BLaER1 (cell line): ENCODE results near the gene PRR15L.
"Not testable (repeated sequence)": the region's sequence is repeated elsewhere in the genome, so short reads cannot be mapped to it uniquely, and the experiment has no call there.

Experiments
- H3K27ac ChIP-seq: shearing (Covaris generic); formaldehyde crosslinking; 2 replicates; pipeline ENCODE4 v1.8.1; 2022
- H3K27me3 ChIP-seq: shearing (Covaris generic); formaldehyde crosslinking; 2 replicates; pipeline ENCODE4 v1.8.1; 2022
- H3K36me3 ChIP-seq: shearing (Covaris generic); formaldehyde crosslinking; 2 replicates; pipeline ENCODE4 v1.8.1; 2022
- H3K4me1 ChIP-seq: shearing (Covaris generic); formaldehyde crosslinking; 2 replicates; pipeline ENCODE4 v1.8.1; 2022
- H3K4me2 ChIP-seq: shearing (Covaris generic); formaldehyde crosslinking; 2 replicates; pipeline ENCODE4 v1.8.1; 2022
- H3K4me3 ChIP-seq: shearing (Covaris generic); formaldehyde crosslinking; 2 replicates; pipeline ENCODE4 v1.8.1; 2022
- H3K9ac ChIP-seq: shearing (Covaris generic); formaldehyde crosslinking; 2 replicates; pipeline ENCODE4 v1.8.1; 2022
- H3K9me3 ChIP-seq: shearing (Covaris generic); formaldehyde crosslinking; 2 replicates; pipeline ENCODE4 v1.8.1; 2022
- H4K20me1 ChIP-seq: shearing (Covaris generic); formaldehyde crosslinking; 2 replicates; pipeline ENCODE4 v1.8.1; 2022
- Cebpa-rat ChIP-seq: shearing (Covaris generic); IDR thresholded peaks from 2 replicates; pipeline ENCODE4 v1.8.1; 2022

Gene PRR15L

DNA sequence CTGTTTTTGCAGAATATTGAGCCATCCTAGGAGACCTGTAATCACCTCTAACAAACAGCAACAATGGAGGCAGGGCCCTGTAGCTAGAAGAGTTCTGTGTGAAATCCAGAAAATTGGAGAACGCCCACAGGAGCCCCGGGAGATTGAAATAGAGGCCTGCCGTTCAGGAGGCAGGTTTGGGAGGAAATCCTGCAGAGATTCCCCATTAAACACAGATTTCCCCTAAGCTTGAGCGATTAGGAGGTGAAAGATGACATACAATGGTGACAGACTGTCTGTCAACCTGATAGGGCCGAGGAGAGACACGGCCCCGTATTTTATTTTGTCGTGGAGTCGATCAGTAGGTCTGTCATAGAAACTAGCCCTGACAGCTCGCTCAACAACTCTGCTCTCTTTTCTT lies 31.5 kb upstream of the PRR15L start:
- TF ChIP-seq Cebpa-rat = no peak
- Histone ChIP-seq H3K4me3 (no peak overlapping the region), H3K27me3 (no peaks in the 10 kb centered on the region), H3K9me3 (no peaks in the 10 kb centered on the region), H3K4me2 (no peak overlapping the region), H3K4me1 (peaks cover 13% of the 10 kb centered on the region; the same call in 1 of the 2 replicates), H4K20me1 (no peaks in the 10 kb centered on the region), H3K36me3 (peaks cover 16% of the 10 kb centered on the region), H3K27ac (no peak overlapping the region), H3K9ac (no peak overlapping the region)

- H3K4me2 ChIP-seq, H3K27ac ChIP-seq, H3K9me3 ChIP-seq, H3K27me3 ChIP-seq, H3K4me3 ChIP-seq, H3K9ac ChIP-seq, H4K20me1 ChIP-seq: not testable (repeated sequence)
- peaks cover 23% of the 10 kb centered on the region for H3K36me3 ChIP-seq
- peaks cover 13% of the 10 kb centered on the region; the same call in 1 of the 2 replicates for H3K4me1 ChIP-seq
These were observed 30.8 kb upstream of the PRR15L start for GRCh38 chr17:47988445-47988844.

GRCh38 chr17:47987240-47987835 lies 29.7 kb upstream of the PRR15L start:
- no peak overlapping the region for H3K27ac ChIP-seq
- no peak overlapping the region for H3K9ac ChIP-seq
- no peak overlapping the region for H3K4me2 ChIP-seq

GRCh38 chr17:47986520-47986919 lies 28.8 kb upstream of the PRR15L start:
- Histone ChIP-seq H3K4me3 (no peak overlapping the region), H3K27ac (no peak overlapping the region), H3K4me1 (peaks cover 27% of the 10 kb centered on the region), H4K20me1 (peaks cover 14% of the 10 kb centered on the region; the same call in 1 of the 2 replicates), H3K4me2 (no peak overlapping the region), H3K9me3 (no peaks in the 10 kb centered on the region), H3K36me3 (peaks cover 43% of the 10 kb centered on the region), H3K9ac (no peak overlapping the region), H3K27me3 (no peaks in the 10 kb centered on the region)
- no peak for TF ChIP-seq Cebpa-rat

More at GRCh38 chr17:47987240-47987835, 29.7 kb upstream of the PRR15L start:
- Histone ChIP-seq H3K27me3 (no peaks in the 10 kb centered on the region), H3K4me3 (no peak overlapping the region), H3K36me3 (peaks cover 35% of the 10 kb centered on the region), H3K9me3 (no peaks in the 10 kb centered on the region), H4K20me1 (peaks cover 6% of the 10 kb centered on the region; the same call in 1 of the 2 replicates), H3K4me1 (peaks cover 21% of the 10 kb centered on the region)
- no peak for TF ChIP-seq Cebpa-rat

DNA sequence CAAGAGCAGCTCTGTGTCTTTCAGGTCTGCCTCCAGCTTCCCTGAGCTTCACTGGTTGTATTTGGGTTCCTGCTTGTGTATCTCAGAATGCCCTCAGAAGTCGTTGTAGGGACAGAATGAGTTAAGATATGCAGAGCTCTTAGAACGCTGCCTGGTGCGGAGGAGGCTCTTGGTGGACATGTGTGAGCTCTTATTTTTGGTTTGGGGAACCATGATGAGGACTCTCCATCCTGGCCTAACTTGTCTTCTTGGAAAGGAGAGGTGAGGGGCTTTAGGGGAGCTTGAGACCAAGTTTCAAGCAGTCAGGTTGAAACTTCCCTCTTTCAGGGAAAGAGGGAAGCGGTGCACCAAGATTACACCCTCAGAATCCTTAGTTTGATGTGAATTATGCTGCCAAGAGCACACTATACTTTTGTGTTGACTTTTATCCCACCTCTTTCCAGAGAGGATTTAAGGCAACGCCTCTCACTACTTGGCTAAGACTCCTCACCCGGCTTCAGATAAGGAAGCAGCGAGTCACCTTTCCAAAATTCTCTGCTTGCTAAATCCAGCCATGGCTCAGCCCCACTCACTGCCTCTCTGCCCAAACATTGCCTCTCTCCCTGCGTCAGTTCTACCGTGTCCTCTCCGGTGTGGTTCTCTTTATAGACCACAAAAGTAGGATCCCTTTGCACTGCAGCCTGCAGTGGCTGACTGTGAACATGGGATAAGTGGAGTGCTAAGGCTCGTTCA lies 26.0 kb upstream of the PRR15L start:
- H3K4me1 ChIP-seq = peaks cover 32% of the 10 kb centered on the region
- no peak overlapping the region for H3K27ac ChIP-seq

GRCh38 chr17:47982645-47983390 lies 25.1 kb upstream of the PRR15L start:
- no peak overlapping the region for H3K9ac ChIP-seq
- H3K27me3 ChIP-seq = no peaks in the 10 kb centered on the region
- H4K20me1 ChIP-seq = peaks cover 24% of the 10 kb centered on the region; the same call in 1 of the 2 replicates
- no peak overlapping the region for H3K27ac ChIP-seq
- H3K4me1 ChIP-seq = peaks cover 31% of the 10 kb centered on the region
- no peaks in the 10 kb centered on the region for H3K9me3 ChIP-seq
- no peak overlapping the region for H3K4me2 ChIP-seq
- peaks cover 80% of the 10 kb centered on the region for H3K36me3 ChIP-seq
- TF ChIP-seq Cebpa-rat = no peak
- no peak overlapping the region for H3K4me3 ChIP-seq

More for the DNA sequence above, 26.0 kb upstream of the PRR15L start:
- Histone ChIP-seq H4K20me1 (peaks cover 24% of the 10 kb centered on the region; the same call in 1 of the 2 replicates), H3K9me3 (no peaks in the 10 kb centered on the region), H3K9ac (no peak overlapping the region), H3K36me3 (peaks cover 71% of the 10 kb centered on the region), H3K4me2 (no peak overlapping the region), H3K27me3 (no peaks in the 10 kb centered on the region), H3K4me3 (no peak overlapping the region)
- no peak for TF ChIP-seq Cebpa-rat

DNA sequence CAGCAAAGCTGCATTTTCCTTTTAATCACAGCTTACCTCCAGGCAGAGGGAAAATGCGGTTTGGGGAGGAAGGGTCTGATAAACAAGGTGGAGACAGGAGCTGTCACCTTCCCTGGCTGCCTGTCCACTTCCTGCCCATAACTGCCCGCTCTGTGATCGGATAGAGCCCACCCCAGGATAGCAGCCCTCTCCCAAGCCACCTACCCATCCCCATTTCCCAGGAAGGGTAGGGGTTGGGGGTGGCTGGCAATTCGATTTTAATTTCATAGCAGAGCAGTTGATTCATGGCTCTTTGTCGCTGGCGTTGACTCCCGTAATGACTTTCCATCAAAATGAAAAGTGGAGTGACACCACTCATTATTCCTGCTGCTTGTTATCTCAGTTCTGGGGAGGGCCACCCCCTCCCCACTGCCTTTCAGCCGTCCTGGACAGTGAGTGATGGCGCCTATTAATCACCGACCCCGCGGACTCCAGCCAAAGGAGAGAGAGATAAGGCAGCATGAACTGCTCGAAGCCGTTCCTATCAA lies 24.5 kb upstream of the PRR15L start:
- H3K9me3 ChIP-seq = no peaks in the 10 kb centered on the region

DNA sequence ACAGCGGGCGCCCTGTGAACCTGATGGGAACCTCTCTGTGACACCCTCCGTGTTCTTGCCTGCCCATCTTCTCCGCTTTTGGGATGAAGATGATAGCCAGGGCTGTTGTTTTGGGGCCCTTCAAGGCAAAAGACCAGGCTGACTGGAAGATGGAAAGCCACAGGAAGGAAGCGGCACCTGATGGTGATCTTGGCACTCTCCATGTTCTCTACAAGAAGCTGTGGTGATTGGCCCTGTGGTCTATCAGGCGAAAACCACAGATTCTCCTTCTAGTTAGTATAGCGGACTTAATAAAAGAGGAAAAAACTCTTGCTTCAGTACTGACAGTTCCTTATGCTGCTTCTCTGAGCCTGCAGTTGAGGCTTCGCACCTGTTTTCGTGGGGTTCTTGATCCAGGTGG lies 23.8 kb upstream of the PRR15L start:
- Histone ChIP-seq H3K36me3 (peaks cover 92% of the 10 kb centered on the region), H3K9me3 (no peaks in the 10 kb centered on the region), H4K20me1 (peaks cover 24% of the 10 kb centered on the region; the same call in 1 of the 2 replicates)

More for the DNA sequence above, 24.5 kb upstream of the PRR15L start:
- H3K27ac ChIP-seq = peak overlapping the region; percentile 10
- H3K4me3 ChIP-seq = no peak overlapping the region
- H3K9ac ChIP-seq = peak overlapping the region; percentile 50; the same call in 1 of the 2 replicates
- H3K4me1 ChIP-seq = peaks cover 27% of the 10 kb centered on the region
- no peak for TF ChIP-seq Cebpa-rat
- peaks cover 86% of the 10 kb centered on the region for H3K36me3 ChIP-seq
- H4K20me1 ChIP-seq = peaks cover 24% of the 10 kb centered on the region; the same call in 1 of the 2 replicates
- H3K27me3 ChIP-seq = no peaks in the 10 kb centered on the region
- peak overlapping the region; percentile 60 for H3K4me2 ChIP-seq

GRCh38 chr17:47980541-47980940 lies 22.9 kb upstream of the PRR15L start:
- H3K27ac ChIP-seq = no peak overlapping the region
- H3K4me3 ChIP-seq = no peak overlapping the region
- H3K4me2 ChIP-seq = peak overlapping the region; percentile 60; the same call in 1 of the 2 replicates
- H3K4me1 ChIP-seq = peaks cover 32% of the 10 kb centered on the region
- H4K20me1 ChIP-seq = peaks cover 24% of the 10 kb centered on the region; the same call in 1 of the 2 replicates
- no peak for TF ChIP-seq Cebpa-rat
- H3K9me3 ChIP-seq = no peaks in the 10 kb centered on the region
- 0 out of 2 replicates have a peak overlapping the region, but pooled peaks have one; percentile 50 for H3K9ac ChIP-seq
- H3K27me3 ChIP-seq = no peaks in the 10 kb centered on the region
- peaks cover 99% of the 10 kb centered on the region for H3K36me3 ChIP-seq

More for the DNA sequence above, 23.8 kb upstream of the PRR15L start:
- Histone ChIP-seq H3K27ac (peak overlapping the region; percentile 10; the same call in 1 of the 2 replicates), H3K9ac (peak overlapping the region; percentile 50; the same call in 1 of the 2 replicates), H3K27me3 (no peaks in the 10 kb centered on the region), H3K4me2 (peak overlapping the region; percentile 60), H3K4me3 (no peak overlapping the region), H3K4me1 (peaks cover 27% of the 10 kb centered on the region)
- TF ChIP-seq Cebpa-rat = no peak
